BLaER1 treated with 17β-estradiol and CSF1 and Interleukin-3, amounts not matched to agents 10 nM and 100 nM (cell line): Measurements from ENCODE around the gene CD247.

Experiments used
- H3K27ac ChIP-seq, 11 experiments: shearing (Covaris generic); formaldehyde crosslinking; 2 replicates each; pipeline ENCODE4 v1.8.1; 2022
- H3K27me3 ChIP-seq, 11 experiments: shearing (Covaris generic); formaldehyde crosslinking; 2 replicates each; pipeline ENCODE4 v1.8.1; 2022
- H3K36me3 ChIP-seq, 11 experiments: shearing (Covaris generic); formaldehyde crosslinking; 2 replicates each; pipeline ENCODE4 v1.8.1; 2022
- H3K4me1 ChIP-seq, 10 experiments: shearing (Covaris generic); formaldehyde crosslinking; 2 replicates each; pipeline ENCODE4 v1.8.1; 2022
- H3K4me2 ChIP-seq, 11 experiments: shearing (Covaris generic); formaldehyde crosslinking; 2 replicates each; pipeline ENCODE4 v1.8.1; 2022
- H3K4me3 ChIP-seq, 10 experiments: shearing (Covaris generic); formaldehyde crosslinking; 2 replicates each; pipeline ENCODE4 v1.8.1; 2022
- H3K9ac ChIP-seq, 11 experiments: shearing (Covaris generic); formaldehyde crosslinking; 2 replicates each; pipeline ENCODE4 v1.8.1; 2022
- H3K9me3 ChIP-seq, 11 experiments: shearing (Covaris generic); formaldehyde crosslinking; replicated peaks in 1 of 11; 2 replicates each; pipeline ENCODE4 v1.8.1; 2022
- H4K20me1 ChIP-seq, 11 experiments: shearing (Covaris generic); formaldehyde crosslinking; 2 replicates each; pipeline ENCODE4 v1.8.1; 2022
- Cebpa-rat ChIP-seq, 11 experiments: shearing (Covaris generic); IDR thresholded peaks; 2 replicates each; pipeline ENCODE4 v1.8.1; 2022

The CD247 gene

GRCh38 chr1:167404161-167404888 is 114.0 kb downstream of the CD247 start:
- Histone ChIP-seq H3K4me1 (0 out of 20 replicates have a peak, but pooled peaks cover 0 to 5% (median 0%) of the 10 kb centered on the region in 10 experiments), H3K4me2 (no peak overlapping the region), H3K27ac (no peak overlapping the region), H4K20me1 (no peaks in the 10 kb centered on the region), H3K9ac (no peak overlapping the region), H3K36me3 (peaks cover 49 to 92% (median 75%) of the 10 kb centered on the region in 11 experiments; a peak in 21 of 22 replicates), H3K9me3 (no peaks in the 10 kb centered on the region), H3K4me3 (no peak overlapping the region), H3K27me3 (no peaks in the 10 kb centered on the region)
- no peak for TF ChIP-seq Cebpa-rat (IDR thresholded peaks at IDR 0.05)

GRCh38 chr1:167401260-167401873 is 117.0 kb downstream of the CD247 start:
- H3K9me3 ChIP-seq: no peaks in the 10 kb centered on the region
- no peaks in the 10 kb centered on the region for H4K20me1 ChIP-seq
- peaks cover 60 to 94% (median 82%) of the 10 kb centered on the region in 11 experiments for H3K36me3 ChIP-seq
- no peak overlapping the region for H3K9ac ChIP-seq
- H3K27ac ChIP-seq: no peak overlapping the region
- H3K4me1 ChIP-seq: 0 out of 20 replicates have a peak, but pooled peaks cover 0 to 5% (median 0%) of the 10 kb centered on the region in 10 experiments
- TF ChIP-seq Cebpa-rat (IDR thresholded peaks at IDR 0.05): no peak
- no peaks in the 10 kb centered on the region for H3K27me3 ChIP-seq
- H3K4me3 ChIP-seq: no peak overlapping the region
- no peak overlapping the region for H3K4me2 ChIP-seq

GRCh38 chr1:167400359-167400953 is 117.9 kb downstream of the CD247 start:
- H3K27me3 ChIP-seq: no peaks in the 10 kb centered on the region
- no peak for TF ChIP-seq Cebpa-rat (IDR thresholded peaks at IDR 0.05)
- no peaks in the 10 kb centered on the region for H4K20me1 ChIP-seq
- no peak overlapping the region for H3K9ac ChIP-seq
- H3K27ac ChIP-seq: no peak overlapping the region
- H3K36me3 ChIP-seq: peaks cover 61 to 94% (median 82%) of the 10 kb centered on the region in 11 experiments
- H3K4me1 ChIP-seq: 0 out of 20 replicates have a peak, but pooled peaks cover 0 to 5% (median 0%) of the 10 kb centered on the region in 10 experiments
- H3K4me2 ChIP-seq: no peak overlapping the region
- no peaks in the 10 kb centered on the region for H3K9me3 ChIP-seq
- no peak overlapping the region for H3K4me3 ChIP-seq

GRCh38 chr1:167392200-167392696 is 126.1 kb downstream of the CD247 start:
- Histone ChIP-seq H3K4me2 (no peak overlapping the region), H3K4me3 (no peak overlapping the region), H3K9me3 (no peaks in the 10 kb centered on the region), H3K4me1 (peaks cover 0 to 8% (median 0%) of the 10 kb centered on the region in 10 experiments; a peak in 7 of 20 replicates), H3K36me3 (peaks cover 31 to 94% (median 69%) of the 10 kb centered on the region in 11 experiments; a peak in 21 of 22 replicates), H3K27ac (no peak overlapping the region), H3K27me3 (no peaks in the 10 kb centered on the region), H4K20me1 (no peaks in the 10 kb centered on the region), H3K9ac (no peak overlapping the region)
- TF ChIP-seq Cebpa-rat (IDR thresholded peaks at IDR 0.05): no peak

GRCh38 chr1:167388976-167389375 is 129.4 kb downstream of the CD247 start:
- H3K27me3 ChIP-seq: no peaks in the 10 kb centered on the region
- peaks cover 0 to 13% (median 0%) of the 10 kb centered on the region in 10 experiments; a peak in 7 of 20 replicates for H3K4me1 ChIP-seq
- H3K4me3 ChIP-seq: no peak overlapping the region
- no peak for TF ChIP-seq Cebpa-rat (IDR thresholded peaks at IDR 0.05)
- no peak overlapping the region for H3K27ac ChIP-seq
- H3K36me3 ChIP-seq: peaks cover 44 to 96% (median 72%) of the 10 kb centered on the region in 11 experiments
- H3K9ac ChIP-seq: no peak overlapping the region
- no peak overlapping the region for H3K4me2 ChIP-seq
- no peaks in the 10 kb centered on the region for H4K20me1 ChIP-seq
- no peaks in the 10 kb centered on the region for H3K9me3 ChIP-seq

GRCh38 chr1:167387251-167387910 is 130.9 kb downstream of the CD247 start:
- Histone ChIP-seq H3K4me2 (peak overlapping the region in 3 of 11 experiments; percentile 36 to 56 (median 43); a peak in 6 of 22 replicates), H3K9ac (no peak overlapping the region), H3K27me3 (no peaks in the 10 kb centered on the region), H3K4me1 (peaks cover 0 to 13% (median 0%) of the 10 kb centered on the region in 10 experiments; a peak in 7 of 20 replicates), H3K4me3 (no peak overlapping the region), H3K36me3 (peaks cover 59 to 96% (median 78%) of the 10 kb centered on the region in 11 experiments), H3K27ac (no peak overlapping the region), H4K20me1 (no peaks in the 10 kb centered on the region), H3K9me3 (no peaks in the 10 kb centered on the region)
- no peak for TF ChIP-seq Cebpa-rat (IDR thresholded peaks at IDR 0.05)
